Measurements from ENCODE around the gene OR5AN1.

The OR5AN1 gene

DNA sequence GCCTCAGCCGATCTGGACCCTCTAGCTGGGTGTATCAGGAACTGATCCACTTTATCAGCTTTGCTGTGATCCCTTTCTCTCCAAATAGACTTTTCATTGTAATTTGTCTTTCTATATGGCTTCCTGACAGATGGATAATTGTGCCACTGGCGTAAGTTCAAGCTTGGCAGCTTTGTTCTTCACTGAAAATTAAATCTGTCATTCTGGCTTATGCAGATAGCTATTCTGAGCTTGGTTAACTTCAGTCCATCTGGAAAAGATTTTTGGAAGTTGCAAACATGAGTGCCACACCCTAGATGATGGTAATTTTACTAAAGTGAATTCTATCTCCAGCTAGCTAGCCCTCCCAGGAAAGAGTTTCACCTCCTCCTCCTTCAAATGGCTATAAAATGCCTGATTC, 59.5 kb downstream of the OR5AN1 start:
- no peak for DNase-seq (ENCODE audit: insufficient read length, low spot score)
- no peak for FAIRE-seq

All from GM19239 (cell line).